HCT116 (cell line): ENCODE data around the gene PARP12. TPM values are rescaled to one million over a fixed set of nuclear protein-coding genes. Genes with fewer than 3 reads are reported as not detected.

Source experiments
- ATAC-seq: fragments of 200-7000 bp; cut with Tn5 transposase; 2 replicates; pipeline ENCODE4 v1.9.1; 2020; ENCODE audit warnings: mild to moderate bottlenecking, moderate library complexity
- BruUV-seq: library from RNA; stranded (reverse); fragments of 400-500 nt; replicated peaks from 2 replicates; lab custom pipeline; 2021; lab: Mats Ljungman, UMichigan
- CTCF ChIA-PET: fragments of 300-600 bp; sonication (Branson Sonifier 250); formaldehyde crosslinking; loops from one replicate; lab custom pipeline; 2021; ENCODE audit warnings: antibody characterized with exemption; lab: Charles Lee
- POLR2A ChIA-PET: fragments of 300-600, 350-600 bp; sonication (Branson Sonifier 250); formaldehyde crosslinking; loops from one replicate; lab custom pipeline; 2021; ENCODE audit warnings: antibody characterized with exemption; lab: Charles Lee
- RAD21 ChIA-PET, 2 experiments: fragments of 300-600 bp; sonication (Branson Sonifier 250); formaldehyde crosslinking; loops; one replicate each; lab custom pipeline; 2023; ENCODE audit warnings: low total read pairs in 2 of 2; ENCODE audit not compliant: uncharacterized antibody in 2 of 2, unreplicated experiment in 2 of 2, low non-redundant PET in 1 of 2; lab: Charles Lee
- DNase-seq: peaks from one replicate; pipeline ENCODE4 v3.0.0-alpha.2; 2010; ENCODE audit warnings: low read depth, low spot score
- H2AFZ ChIP-seq: fragments of 200-600 bp; shearing (Covaris generic), sonication (generic); 2 replicates; pipeline ENCODE4 v1.6.1; 2017; ENCODE audit warnings: low read depth, mixed run types, mixed read lengths, antibody characterized with exemption, low read length; ENCODE audit not compliant: poor library complexity, severe bottlenecking
- H3K27ac ChIP-seq: 2 replicates; pipeline ENCODE4 v1.5.1; 2012; ENCODE audit warnings: low read depth, low read length
- H3K27me3 ChIP-seq: fragments of 200-600 bp; sonication (generic); 2 replicates; pipeline ENCODE4 v1.6.1; 2016; ENCODE audit warnings: mixed run types, low read length, mixed read lengths; ENCODE audit not compliant: insufficient read depth
- H3K36me3 ChIP-seq, 2 experiments: fragments of 200-500 bp in 1 of 2; fragments of 200-600 bp in 1 of 2; sonication (Bioruptor generic) in 1 of 2; sonication (generic) in 1 of 2; 2 replicates each; pipeline versions ENCODE4 v1.5.1 to v1.6.1; 2014 to 2016; ENCODE audit warnings: low read length in 2 of 2, inconsistent platforms in 1 of 2, mixed read lengths in 1 of 2, mixed run types in 1 of 2; ENCODE audit not compliant: insufficient read depth in 2 of 2, control insufficient read depth in 1 of 2
- H3K4me1 ChIP-seq, 2 experiments: fragments of 200-600 bp in 1 of 2; sonication (generic) in 1 of 2; 2 replicates each; pipeline versions ENCODE4 v1.5.1 to v1.6.1; 2012 to 2017; ENCODE audit warnings: low read length in 2 of 2, inconsistent platforms in 1 of 2, mild to moderate bottlenecking in 1 of 2, mixed read lengths in 1 of 2, mixed run types in 1 of 2, moderate library complexity in 1 of 2; ENCODE audit not compliant: insufficient read depth in 2 of 2, control insufficient read depth in 1 of 2
- H3K4me2 ChIP-seq: fragments of 200-600 bp; sonication (generic); 2 replicates; pipeline ENCODE4 v1.6.1; 2017; ENCODE audit warnings: mixed run types, low read length, mixed read lengths
- H3K4me3 ChIP-seq, 2 experiments: fragments of 200-600 bp in 1 of 2; sonication (generic) in 1 of 2; replicated peaks in 1 of 2; 2 replicates each; pipeline ENCODE4 v1.5.1; 2011 to 2016; ENCODE audit warnings: low read length in 2 of 2, control low read depth in 1 of 2, low read depth in 1 of 2, mild to moderate bottlenecking in 1 of 2, mixed read lengths in 1 of 2, mixed run types in 1 of 2
- H3K79me2 ChIP-seq: fragments of 200-600 bp; sonication (generic); 2 replicates; pipeline ENCODE4 v1.6.1; 2017; ENCODE audit warnings: mild to moderate bottlenecking, mixed run types, low read length, moderate library complexity, mixed read lengths; ENCODE audit not compliant: insufficient read depth
- H3K9ac ChIP-seq: fragments of 200-600 bp; sonication (generic); 2 replicates; pipeline ENCODE4 v1.6.1; 2016; ENCODE audit warnings: low read length, mixed read lengths
- H3K9me2 ChIP-seq: fragments of 200-600 bp; sonication (generic), shearing (Covaris generic); 2 replicates; pipeline ENCODE4 v1.6.1; 2017; ENCODE audit warnings: mixed run types, mild to moderate bottlenecking, moderate library complexity; ENCODE audit not compliant: insufficient read depth
- H3K9me3 ChIP-seq, 2 experiments: fragments of 200-500 bp in 1 of 2; fragments of 200-600 bp in 1 of 2; sonication (Bioruptor generic) in 1 of 2; sonication (generic) in 1 of 2; 2 replicates each; pipeline ENCODE4 v1.6.1; 2014 to 2017; ENCODE audit warnings: low read length in 2 of 2, mixed read lengths in 2 of 2, inconsistent platforms in 1 of 2, low read depth in 1 of 2, mild to moderate bottlenecking in 1 of 2, mixed run types in 1 of 2, moderate library complexity in 1 of 2; ENCODE audit not compliant: control insufficient read depth in 1 of 2, insufficient read depth in 1 of 2
- H4K20me1 ChIP-seq: fragments of 200-600 bp; sonication (generic), shearing (Covaris generic); 2 replicates; pipeline ENCODE4 v1.6.1; 2017; ENCODE audit warnings: mixed run types, mild to moderate bottlenecking, moderate library complexity; ENCODE audit not compliant: insufficient read depth
- CBX3 ChIP-seq: IDR thresholded peaks from 2 replicates; pipeline ENCODE4 v1.6.1; 2012; ENCODE audit warnings: low read depth
- TCF7L2 ChIP-seq: IDR thresholded peaks from 2 replicates; pipeline ENCODE4 v1.7.0; 2011; ENCODE audit warnings: borderline replicate concordance, inconsistent platforms; ENCODE audit not compliant: insufficient read depth, insufficient read length; ENCODE audit errors: extremely low read depth
- ZNF274 ChIP-seq: fragments of 200-500 bp; sonication (Bioruptor generic); IDR thresholded peaks from 2 replicates; pipeline ENCODE4 v1.6.1; 2014; ENCODE audit warnings: mild to moderate bottlenecking, low read depth, low read length, inconsistent platforms
- intact Hi-C: fragments of 100-400 bp; cut with micrococcal nuclease; formaldehyde crosslinking; loops from 2 replicates; pipeline ENCODE4 v1.10.0; 2022
- total RNA-seq: library from RNA; stranded (reverse); gene quantifications from one replicate; pipeline ENCODE4 v1.2.1, GENCODE V29; 2021; ENCODE audit not compliant: unreplicated experiment
- TF ChIP-seq, protein P1 (sequence below): IDR thresholded peaks from 2 replicates; pipeline ENCODE4 v1.6.1; 2012
- TF ChIP-seq, protein P2 (sequence below): IDR thresholded peaks from 2 replicates; pipeline ENCODE4 v1.6.1; 2011; ENCODE audit warnings: mild to moderate bottlenecking, low read length, moderate library complexity; ENCODE audit not compliant: insufficient replicate concordance; ENCODE audit errors: extremely low read depth
- TF ChIP-seq, protein P3 (sequence below), 3 experiments: fragments of 200-600 bp in 1 of 3; sonication (generic) in 1 of 3; IDR thresholded peaks in 2 of 3; conservative IDR thresholded peaks in 1 of 3; 2 replicates each; pipeline ENCODE4 v1.5.1; 2012 to 2017; ENCODE audit warnings: low read depth in 2 of 3, low read length in 2 of 3, antibody characterized with exemption in 1 of 3, borderline replicate concordance in 1 of 3, control low read depth in 1 of 3, mild to moderate bottlenecking in 1 of 3, mixed read lengths in 1 of 3, mixed run types in 1 of 3, moderate library complexity in 1 of 3; ENCODE audit not compliant: insufficient read depth in 1 of 3

PARP12 gene
- total RNA-seq, 1 experiment from 2014 or later: 17.7 TPM

DNA sequence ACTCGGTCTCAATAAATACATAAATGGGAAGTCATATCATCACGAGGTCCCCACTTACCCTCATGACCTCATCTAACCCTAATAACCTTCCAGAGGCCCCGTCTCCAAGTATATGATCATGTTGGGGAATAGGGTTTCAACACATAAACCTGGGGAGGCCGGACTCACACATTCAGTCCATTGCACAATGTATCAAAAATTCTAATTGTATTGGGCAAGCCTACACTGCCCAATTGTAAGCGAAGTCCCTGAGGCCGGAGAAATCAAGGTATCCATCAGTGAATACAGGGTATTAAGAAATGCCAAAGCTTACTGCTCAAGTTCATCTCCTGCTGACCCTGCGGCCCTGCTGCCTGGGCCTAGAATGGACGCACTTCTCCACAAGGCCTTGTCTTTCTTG, 69.6 kb downstream of the PARP12 start:
- no peak for TF ChIP-seq CBX3
- TF ChIP-seq, protein P1, sequence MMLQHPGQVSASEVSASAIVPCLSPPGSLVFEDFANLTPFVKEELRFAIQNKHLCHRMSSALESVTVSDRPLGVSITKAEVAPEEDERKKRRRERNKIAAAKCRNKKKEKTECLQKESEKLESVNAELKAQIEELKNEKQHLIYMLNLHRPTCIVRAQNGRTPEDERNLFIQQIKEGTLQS: no peak
- TF ChIP-seq ZNF274: no peak
- no peak for TF ChIP-seq TCF7L2
- TF ChIP-seq, protein P2, sequence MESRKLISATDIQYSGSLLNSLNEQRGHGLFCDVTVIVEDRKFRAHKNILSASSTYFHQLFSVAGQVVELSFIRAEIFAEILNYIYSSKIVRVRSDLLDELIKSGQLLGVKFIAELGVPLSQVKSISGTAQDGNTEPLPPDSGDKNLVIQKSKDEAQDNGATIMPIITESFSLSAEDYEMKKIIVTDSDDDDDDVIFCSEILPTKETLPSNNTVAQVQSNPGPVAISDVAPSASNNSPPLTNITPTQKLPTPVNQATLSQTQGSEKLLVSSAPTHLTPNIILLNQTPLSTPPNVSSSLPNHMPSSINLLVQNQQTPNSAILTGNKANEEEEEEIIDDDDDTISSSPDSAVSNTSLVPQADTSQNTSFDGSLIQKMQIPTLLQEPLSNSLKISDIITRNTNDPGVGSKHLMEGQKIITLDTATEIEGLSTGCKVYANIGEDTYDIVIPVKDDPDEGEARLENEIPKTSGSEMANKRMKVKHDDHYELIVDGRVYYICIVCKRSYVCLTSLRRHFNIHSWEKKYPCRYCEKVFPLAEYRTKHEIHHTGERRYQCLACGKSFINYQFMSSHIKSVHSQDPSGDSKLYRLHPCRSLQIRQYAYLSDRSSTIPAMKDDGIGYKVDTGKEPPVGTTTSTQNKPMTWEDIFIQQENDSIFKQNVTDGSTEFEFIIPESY: no peak
- TF ChIP-seq, protein P3, sequence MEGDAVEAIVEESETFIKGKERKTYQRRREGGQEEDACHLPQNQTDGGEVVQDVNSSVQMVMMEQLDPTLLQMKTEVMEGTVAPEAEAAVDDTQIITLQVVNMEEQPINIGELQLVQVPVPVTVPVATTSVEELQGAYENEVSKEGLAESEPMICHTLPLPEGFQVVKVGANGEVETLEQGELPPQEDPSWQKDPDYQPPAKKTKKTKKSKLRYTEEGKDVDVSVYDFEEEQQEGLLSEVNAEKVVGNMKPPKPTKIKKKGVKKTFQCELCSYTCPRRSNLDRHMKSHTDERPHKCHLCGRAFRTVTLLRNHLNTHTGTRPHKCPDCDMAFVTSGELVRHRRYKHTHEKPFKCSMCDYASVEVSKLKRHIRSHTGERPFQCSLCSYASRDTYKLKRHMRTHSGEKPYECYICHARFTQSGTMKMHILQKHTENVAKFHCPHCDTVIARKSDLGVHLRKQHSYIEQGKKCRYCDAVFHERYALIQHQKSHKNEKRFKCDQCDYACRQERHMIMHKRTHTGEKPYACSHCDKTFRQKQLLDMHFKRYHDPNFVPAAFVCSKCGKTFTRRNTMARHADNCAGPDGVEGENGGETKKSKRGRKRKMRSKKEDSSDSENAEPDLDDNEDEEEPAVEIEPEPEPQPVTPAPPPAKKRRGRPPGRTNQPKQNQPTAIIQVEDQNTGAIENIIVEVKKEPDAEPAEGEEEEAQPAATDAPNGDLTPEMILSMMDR (IDR thresholded peaks at IDR 0.05 in 2 of 3, conservative IDR thresholded peaks at IDR 0.05 in 1 of 3; ENCODE audit: borderline replicate concordance in 1 of 3, insufficient read depth in 1 of 3, low read depth in 2 of 3, low read length in 2 of 3): no peak
- Histone ChIP-seq H3K4me3 (no peak overlapping the region), H3K9ac (no peak overlapping the region), H3K4me2 (no peak overlapping the region), H3K27me3 (no peaks in the 10 kb centered on the region), H3K36me3 (no peaks in the 10 kb centered on the region), H3K79me2 (no peaks in the 10 kb centered on the region), H2AFZ (no peak overlapping the region), H3K9me3 (no peaks in the 10 kb centered on the region), H3K4me1 (peaks cover 0 to 18% of the 10 kb centered on the region in 2 experiments; a peak in 1 of 4 replicates), H4K20me1 (no peaks in the 10 kb centered on the region), H3K9me2 (no peaks in the 10 kb centered on the region), H3K27ac (no peak overlapping the region)
- ATAC-seq: no peak
- BruUV-seq: no TSS peak
- intact Hi-C loops: no loop called here
- DNase-seq: no peak
- ChIA-PET POLR2A (no interaction called here), CTCF (interaction anchor here (1.5 to 3.0 kb wide), 2 partner anchors 12 to 374 kb away, joined by 4 to 8 read pairs; no protein-coding TSS in a partner anchor), RAD21 (no interaction called here)
